GM20000 (cell line): ENCODE measurements around the gene CHD2.

Experiments
- DNase-seq: peaks from one replicate; pipeline ENCODE4 v3.0.0; 2012; ENCODE audit warnings: low spot score
- CTCF ChIP-seq: IDR thresholded peaks from 2 replicates; pipeline ENCODE4 v1.5.1; 2012; ENCODE audit warnings: mild to moderate bottlenecking, control low read depth; ENCODE audit errors: extremely low read depth, missing control alignments

The CHD2 gene

GRCh38 chr15:92881802-92882696 lies 18.1 kb upstream of the CHD2 start:
- TF ChIP-seq CTCF, result no peak
- peak; percentile 99 for DNase-seq

DNA sequence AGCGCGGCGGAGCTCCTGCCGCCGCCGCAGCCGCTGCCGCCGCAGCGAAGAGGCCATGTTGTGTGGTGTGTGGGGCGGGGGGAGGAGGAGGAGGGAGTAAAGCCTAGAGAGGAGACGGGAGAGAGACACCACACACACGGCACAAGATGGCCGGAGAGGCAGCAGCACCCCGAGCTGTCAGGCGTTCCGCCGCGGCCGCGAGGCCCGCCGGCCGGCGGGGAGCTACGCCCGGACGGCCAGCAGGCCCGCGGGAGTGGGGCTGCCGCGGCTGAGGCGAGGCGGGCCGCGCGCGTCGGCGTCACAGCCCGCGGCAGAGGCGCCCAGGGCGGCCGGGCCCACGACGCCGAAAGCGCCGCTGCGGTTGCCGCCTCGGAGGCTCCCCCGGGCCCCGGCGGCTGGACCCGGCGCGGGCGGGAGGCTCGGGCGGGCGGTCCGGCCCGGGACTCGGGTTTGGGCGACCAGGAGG lies 17.4 kb upstream of the CHD2 start:
- no peak for TF ChIP-seq CTCF
- no peak for DNase-seq

DNA sequence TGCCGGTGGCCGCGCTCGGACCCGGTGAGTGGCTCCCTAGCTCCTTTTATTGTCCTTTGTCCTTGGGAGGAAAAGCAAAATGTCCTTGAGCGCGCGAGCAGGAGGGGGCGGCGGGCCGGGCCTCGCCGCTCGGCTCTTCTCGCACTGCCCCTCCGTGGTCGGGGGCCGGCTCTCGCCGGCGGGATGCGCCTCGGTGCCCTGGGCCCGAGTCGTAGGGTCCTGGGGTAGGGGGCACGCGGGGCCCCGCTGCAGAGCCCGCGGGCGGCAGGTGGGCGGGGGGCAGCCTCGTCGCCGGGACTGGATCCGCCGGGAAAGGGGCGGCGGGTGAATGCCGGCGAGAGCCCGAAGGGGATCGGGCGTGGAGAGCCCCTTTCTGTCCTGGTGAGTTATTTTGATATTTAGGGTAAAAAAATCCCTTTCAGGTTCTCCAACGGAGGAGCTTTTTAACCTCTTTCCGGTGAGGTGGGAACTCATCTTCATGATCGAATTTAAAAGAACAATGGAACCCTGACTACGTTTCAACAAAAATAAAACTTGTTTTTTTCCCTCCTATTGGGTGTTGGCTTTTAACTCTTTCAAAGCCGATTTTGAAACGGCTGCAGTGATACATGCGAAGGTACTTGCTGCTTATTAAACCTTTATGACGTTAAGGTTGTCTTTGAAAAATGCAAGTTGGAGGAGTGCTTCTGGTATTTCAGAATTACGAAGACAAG lies 16.8 kb upstream of the CHD2 start:
- no peak for TF ChIP-seq CTCF
- DNase-seq, result peak; percentile 45

- no peak for DNase-seq
- TF ChIP-seq CTCF, result no peak
Measured at GRCh38 chr15:92883876-92884435, 16.2 kb upstream of the CHD2 start.

DNA sequence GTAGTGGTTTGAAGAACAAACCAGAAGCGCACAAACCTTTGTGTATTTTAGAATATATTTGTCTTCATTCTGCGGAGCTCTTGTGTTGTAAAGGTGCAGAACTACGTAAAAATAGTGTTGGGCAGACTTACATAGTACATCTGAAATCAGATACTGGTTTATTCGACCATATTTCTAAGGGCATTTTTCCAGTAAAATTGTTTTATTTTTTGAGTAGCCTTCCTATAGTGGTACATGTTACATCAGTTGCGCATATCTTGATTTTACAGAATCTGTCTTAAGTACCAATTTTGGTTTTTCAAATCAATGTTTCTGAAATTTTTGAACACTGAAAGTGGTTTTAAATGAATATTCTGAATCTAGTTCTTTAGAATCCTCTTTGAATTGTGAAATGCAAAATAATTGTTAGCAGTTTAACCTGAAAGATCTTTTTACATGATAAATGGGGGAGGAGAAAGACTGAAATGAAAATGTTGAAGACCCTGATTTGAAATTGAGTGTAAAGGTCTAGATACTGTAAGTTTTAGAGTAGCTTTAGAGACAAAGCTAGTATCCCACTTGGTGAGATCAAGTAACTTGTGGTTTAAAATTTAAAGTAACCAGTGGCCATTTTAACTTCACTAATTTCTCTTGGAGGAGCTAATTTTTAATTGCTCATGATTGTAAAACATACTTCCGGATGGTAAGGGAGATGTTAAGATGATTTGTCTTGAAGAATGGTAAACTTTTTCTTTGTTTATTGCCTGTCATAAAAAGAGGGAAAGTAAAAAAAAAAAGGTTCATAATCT lies 15.5 kb upstream of the CHD2 start:
- TF ChIP-seq CTCF, result no peak
- no peak for DNase-seq

DNA sequence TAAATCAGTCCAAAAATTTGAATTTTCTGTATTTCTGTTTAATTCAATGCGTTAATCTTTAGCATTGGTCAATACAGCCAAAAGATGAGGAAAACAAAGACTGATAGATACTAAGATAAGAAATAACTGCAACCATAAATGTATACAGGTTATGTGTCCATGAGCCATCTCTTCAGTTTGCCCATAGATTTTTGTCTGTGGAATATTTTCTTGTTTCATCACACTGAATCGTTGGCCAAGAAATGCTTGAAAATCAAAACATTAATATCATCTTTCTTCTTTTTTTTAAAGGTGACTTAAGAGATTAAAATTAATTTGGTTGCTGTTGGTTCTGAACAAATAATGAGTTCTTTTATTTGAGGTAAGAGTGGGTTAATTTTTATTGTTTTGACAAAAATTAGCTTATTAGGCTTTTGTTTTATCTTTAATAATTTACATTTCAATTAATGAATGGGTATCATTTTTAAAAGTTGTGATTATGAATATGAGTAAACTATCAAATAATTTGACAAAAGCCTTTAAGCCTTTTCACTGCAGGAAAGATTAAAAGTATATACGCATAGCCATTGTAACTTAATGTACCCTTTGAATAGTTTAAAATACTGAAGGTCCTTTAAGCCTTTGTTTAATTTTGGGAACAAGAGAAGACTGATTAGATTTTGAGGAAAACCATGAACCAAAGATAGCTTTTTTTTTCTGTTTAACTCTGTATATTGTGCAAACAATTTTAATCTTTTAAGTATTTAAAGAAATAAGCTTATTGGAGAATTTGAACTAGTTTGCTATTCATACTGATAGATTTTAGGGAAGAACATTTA lies 14.7 kb upstream of the CHD2 start:
- DNase-seq, result no peak
- no peak for TF ChIP-seq CTCF
